CD4-positive, alpha-beta memory T cell (primary cell): ENCODE measurements around the gene DRC3. TPM values are rescaled to one million over a fixed set of nuclear protein-coding genes. Genes with fewer than 3 reads are reported as not detected.

Experiments used
- CTCF ChIA-PET: fragments of 350-600 bp; sonication (Branson Sonifier 250); formaldehyde crosslinking; loops from one replicate; lab custom pipeline; 2021; ENCODE audit warnings: inconsistent platforms; ENCODE audit not compliant: partially characterized antibody; lab: Charles Lee
- POLR2A ChIA-PET: fragments of 350-600 bp; sonication (Branson Sonifier 250); formaldehyde crosslinking; loops from one replicate; lab custom pipeline; 2021; ENCODE audit not compliant: partially characterized antibody; lab: Charles Lee
- DNase-seq, 5 donors: peaks; one replicate each; pipeline versions ENCODE4 v3.0.0 to v3.0.0-alpha.2; 2020 to 2022; ENCODE audit warnings: mixed read lengths in 1 of 5
- H3K27ac ChIP-seq: one replicate; pipeline ENCODE4 v1.7.0; 2013; ENCODE audit warnings: low read depth, low read length
- H3K27me3 ChIP-seq: 2 replicates; pipeline ENCODE4 v1.7.0; 2013; ENCODE audit warnings: mild to moderate bottlenecking, low read length, moderate library complexity; ENCODE audit not compliant: insufficient read depth
- H3K36me3 ChIP-seq: 2 replicates; pipeline ENCODE4 v1.7.0; 2013; ENCODE audit warnings: mild to moderate bottlenecking, low read length, moderate library complexity; ENCODE audit not compliant: insufficient read depth
- H3K4me1 ChIP-seq: 2 replicates; pipeline ENCODE4 v1.7.0; 2013; ENCODE audit warnings: mild to moderate bottlenecking, low read length, moderate library complexity; ENCODE audit not compliant: insufficient read depth
- H3K4me3 ChIP-seq, 2 donors: one replicate each; pipeline ENCODE4 v1.7.0; 2013; ENCODE audit warnings: low read length in 2 of 2, mild to moderate bottlenecking in 1 of 2
- H3K9me3 ChIP-seq, 2 donors: one replicate each; pipeline ENCODE4 v1.7.0; 2013; ENCODE audit warnings: low read length in 2 of 2, control low read depth in 1 of 2; ENCODE audit not compliant: control insufficient read depth in 1 of 2
- H3K27ac Mint-ChIP-seq, 7 donors: one replicate each; pipeline ENCODE4 v1.8.0; 2020 to 2021; ENCODE audit warnings: mixed read lengths in 7 of 7, mild to moderate bottlenecking in 6 of 7, inconsistent platforms in 3 of 7, moderate library complexity in 3 of 7
- H3K27me3 Mint-ChIP-seq, 2 donors: one replicate each; pipeline ENCODE4 v1.8.0; 2020 to 2021; ENCODE audit warnings: mixed read lengths in 2 of 2
- H3K36me3 Mint-ChIP-seq, 2 donors: one replicate each; pipeline ENCODE4 v1.8.0; 2020 to 2021; ENCODE audit warnings: mixed read lengths in 2 of 2, inconsistent platforms in 1 of 2, mild to moderate bottlenecking in 1 of 2
- H3K4me1 Mint-ChIP-seq, 4 donors: one replicate each; pipeline ENCODE4 v1.8.0; 2020 to 2021; ENCODE audit warnings: mixed read lengths in 4 of 4, mild to moderate bottlenecking in 1 of 4
- H3K4me3 Mint-ChIP-seq, 8 donors: one replicate each; pipeline ENCODE4 v1.8.0; 2020 to 2021; ENCODE audit warnings: mixed read lengths in 8 of 8, mild to moderate bottlenecking in 7 of 8, moderate library complexity in 6 of 8, inconsistent platforms in 3 of 8
- H3K9me3 Mint-ChIP-seq, 8 donors: one replicate each; pipeline ENCODE4 v1.8.0; 2020 to 2021; ENCODE audit warnings: mixed read lengths in 8 of 8, mild to moderate bottlenecking in 5 of 8, inconsistent platforms in 3 of 8, moderate library complexity in 1 of 8
- intact Hi-C: fragments of 100-400 bp; cut with micrococcal nuclease; formaldehyde crosslinking; loops from one replicate; pipeline ENCODE4 v1.15.1; 2023
- polyA plus RNA-seq, 2 donors: library from polyadenylated mRNA; unstranded; fragments of 300-500 nt; fragmentation: Illumina TruSeq; gene quantifications; one replicate each; pipeline ENCODE4 v1.2.3, GENCODE V29; 2021
- total RNA-seq, 2 experiments: library from RNA; stranded (reverse); gene quantifications; one replicate each; pipeline ENCODE4 v1.2.3, GENCODE V29; 2021

DRC3 gene
- total and polyA plus RNA-seq, 4 experiments from 2014 or later: 0.24 to 0.67 (median 0.64) TPM; not detected in 1

DNA sequence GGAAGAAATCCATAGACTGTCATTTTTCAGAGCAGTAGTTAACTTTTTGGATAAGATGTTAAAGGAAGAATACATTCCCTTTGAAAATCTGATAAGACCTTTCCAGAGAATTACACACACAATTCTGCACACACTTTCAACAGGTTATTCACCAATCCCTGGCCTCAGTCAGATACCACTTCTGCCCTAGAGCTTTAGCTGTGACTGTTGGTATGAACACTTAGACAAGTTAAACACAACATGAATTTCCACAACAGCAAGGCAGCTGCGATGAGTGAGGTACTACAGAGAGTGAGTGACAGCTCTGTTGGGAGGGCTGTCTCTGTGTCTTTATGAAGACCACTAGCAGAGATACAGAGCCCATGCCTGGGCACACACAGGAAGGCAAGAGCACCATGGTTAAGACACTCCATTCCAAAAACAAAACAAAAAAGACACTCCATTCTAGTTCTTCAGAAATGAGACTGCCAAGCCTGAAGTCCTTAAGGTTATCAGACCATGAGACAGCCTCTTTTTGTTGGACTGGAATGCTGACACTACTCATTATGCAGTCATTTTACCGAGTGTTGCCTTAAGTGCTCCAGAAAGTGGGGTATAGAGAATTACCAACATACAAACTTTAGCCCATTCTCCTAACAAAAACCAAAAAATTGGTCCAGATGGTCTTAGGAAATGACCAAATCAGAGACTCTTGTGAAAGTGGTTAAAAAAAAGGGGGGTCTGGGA lies 42.8 kb upstream of the DRC3 start:
- POLR2A ChIA-PET: no interaction called here
- peaks cover 7 to 25% (median 14%) of the 10 kb centered on the region in 4 donors for H3K4me1 Mint-ChIP-seq
- H3K27ac ChIP-seq: no peak overlapping the region
- H3K4me3 ChIP-seq: no peak overlapping the region
- H3K9me3 ChIP-seq: no peaks in the 10 kb centered on the region
- H3K27ac Mint-ChIP-seq: peak overlapping the region in 2 of 7 donors; percentile 58 to 64
- intact Hi-C loops: no loop called here
- H3K27me3 ChIP-seq: no peaks in the 10 kb centered on the region
- no peaks in the 10 kb centered on the region for H3K36me3 Mint-ChIP-seq
- H3K9me3 Mint-ChIP-seq: no peaks in the 10 kb centered on the region
- no peaks in the 10 kb centered on the region for H3K36me3 ChIP-seq
- H3K4me3 Mint-ChIP-seq: no peak overlapping the region
- no peak for DNase-seq
- H3K4me1 ChIP-seq: peaks cover 4% of the 10 kb centered on the region
- no peaks in the 10 kb centered on the region for H3K27me3 Mint-ChIP-seq
- CTCF ChIA-PET: interaction anchor here (2.9 kb wide), 1 partner anchor 11 kb away, joined by 10 read pairs; no protein-coding TSS in a partner anchor

DNA sequence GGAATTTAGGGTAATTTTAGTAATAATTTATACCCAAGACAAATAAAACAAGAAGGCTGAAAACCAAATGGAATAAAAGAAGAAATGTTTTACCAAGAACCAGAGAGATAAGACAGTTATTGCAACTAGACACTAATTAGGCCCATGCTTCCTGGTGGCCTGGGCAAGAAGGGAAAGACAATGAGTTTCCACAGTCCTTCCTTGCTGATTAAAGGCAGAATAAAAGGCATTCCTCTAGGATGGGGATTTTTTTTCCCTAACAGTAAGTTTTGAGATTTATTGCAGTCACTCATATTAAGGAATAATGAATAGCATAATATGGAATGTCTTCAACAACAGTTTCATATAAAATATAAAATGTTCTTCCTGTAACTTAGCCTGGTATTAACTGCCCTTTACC lies 42.0 kb upstream of the DRC3 start:
- ChIA-PET POLR2A (interaction anchor here (0.9 kb wide), 1 partner anchor 14 kb away, joined by 3 read pairs; no protein-coding TSS in a partner anchor), CTCF (interaction anchor here (0.9 kb wide), 1 partner anchor 100 kb away, joined by 3 read pairs; no protein-coding TSS in a partner anchor)
- no peak overlapping the region for H3K4me3 ChIP-seq
- Mint-ChIP-seq H3K4me3 (no peak overlapping the region), H3K9me3 (no peaks in the 10 kb centered on the region), H3K4me1 (peaks cover 16 to 33% (median 22%) of the 10 kb centered on the region in 4 donors), H3K27me3 (no peaks in the 10 kb centered on the region), H3K36me3 (no peaks in the 10 kb centered on the region), H3K27ac (peak overlapping the region in 3 of 7 donors; percentile 25 to 55 (median 48))
- H3K36me3 ChIP-seq: no peaks in the 10 kb centered on the region
- intact Hi-C loops: no loop called here
- no peak overlapping the region for H3K27ac ChIP-seq
- H3K9me3 ChIP-seq: no peaks in the 10 kb centered on the region
- no peak for DNase-seq
- peaks cover 13% of the 10 kb centered on the region for H3K4me1 ChIP-seq
- no peaks in the 10 kb centered on the region for H3K27me3 ChIP-seq

DNA sequence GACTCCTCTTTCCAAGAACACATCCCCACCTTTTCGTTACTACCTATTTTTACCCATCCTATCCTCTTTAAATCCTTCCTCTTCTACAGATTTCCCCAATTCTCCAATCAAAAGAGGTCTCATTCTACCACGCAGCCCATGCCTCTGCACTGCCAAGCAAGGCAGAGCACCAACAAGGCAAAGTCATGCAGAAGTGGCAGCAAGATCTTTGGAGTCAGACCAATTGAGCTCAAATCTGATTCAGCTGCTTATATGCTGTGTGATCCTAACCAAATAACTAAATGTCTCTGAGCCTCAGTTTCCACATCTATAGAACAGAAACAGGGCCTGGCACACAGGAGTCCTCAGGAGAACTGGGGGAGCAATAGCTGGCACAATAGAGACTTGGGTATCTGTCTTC lies 41.5 kb upstream of the DRC3 start:
- intact Hi-C loops: no loop called here

DNA sequence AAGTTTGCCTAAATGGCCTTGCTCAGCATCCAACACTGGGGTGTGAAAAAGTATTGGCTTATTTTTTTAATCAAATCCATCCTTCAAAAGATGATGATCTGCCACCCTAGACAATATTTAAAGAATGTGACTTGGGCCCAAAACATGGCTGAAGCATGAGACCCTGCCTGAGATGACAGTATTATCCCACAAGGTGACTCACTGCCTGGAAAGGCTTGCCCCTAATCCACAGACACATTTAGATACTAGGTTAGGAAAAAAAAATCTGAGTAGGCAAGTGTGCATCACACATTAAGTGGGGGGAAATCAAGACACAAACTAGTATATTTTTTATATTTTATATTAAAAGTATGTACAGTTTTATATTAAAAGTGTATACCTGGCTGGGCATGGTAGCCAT lies 38.9 kb upstream of the DRC3 start:
- no peak overlapping the region for H3K4me3 ChIP-seq
- no peaks in the 10 kb centered on the region for H3K36me3 ChIP-seq
- ChIA-PET POLR2A (no interaction called here), CTCF (no interaction called here)
- Mint-ChIP-seq H3K4me1 (peaks cover 26 to 54% (median 36%) of the 10 kb centered on the region in 4 donors), H3K27ac (no peak overlapping the region), H3K27me3 (no peaks in the 10 kb centered on the region), H3K4me3 (no peak overlapping the region), H3K36me3 (no peaks in the 10 kb centered on the region), H3K9me3 (no peaks in the 10 kb centered on the region)
- no peaks in the 10 kb centered on the region for H3K27me3 ChIP-seq
- no peaks in the 10 kb centered on the region for H3K9me3 ChIP-seq
- H3K27ac ChIP-seq: no peak overlapping the region
- intact Hi-C loops: no loop called here
- peaks cover 24% of the 10 kb centered on the region for H3K4me1 ChIP-seq
- DNase-seq: no peak

More for the DNA sequence above, 41.5 kb upstream of the DRC3 start:
- peaks cover 21 to 38% (median 27%) of the 10 kb centered on the region in 4 donors for H3K4me1 Mint-ChIP-seq
- no peak overlapping the region for H3K4me3 Mint-ChIP-seq
- H3K27ac Mint-ChIP-seq: peak overlapping the region in 4 of 7 donors; percentile 25 to 72 (median 52)
- Histone ChIP-seq H3K9me3 (no peaks in the 10 kb centered on the region), H3K4me3 (no peak overlapping the region), H3K4me1 (peaks cover 18% of the 10 kb centered on the region), H3K27me3 (no peaks in the 10 kb centered on the region), H3K27ac (no peak overlapping the region), H3K36me3 (no peaks in the 10 kb centered on the region)
- ChIA-PET POLR2A (interaction anchor here (0.9 kb wide), 1 partner anchor 14 kb away, joined by 3 read pairs; no protein-coding TSS in a partner anchor), CTCF (interaction anchor here (0.9 to 1.2 kb wide), 2 partner anchors 12 to 99 kb away, joined by 3 to 5 read pairs; no protein-coding TSS in a partner anchor)
- DNase-seq: no peak
- no peaks in the 10 kb centered on the region for H3K9me3 Mint-ChIP-seq
- no peaks in the 10 kb centered on the region for H3K36me3 Mint-ChIP-seq
- no peaks in the 10 kb centered on the region for H3K27me3 Mint-ChIP-seq

DNA sequence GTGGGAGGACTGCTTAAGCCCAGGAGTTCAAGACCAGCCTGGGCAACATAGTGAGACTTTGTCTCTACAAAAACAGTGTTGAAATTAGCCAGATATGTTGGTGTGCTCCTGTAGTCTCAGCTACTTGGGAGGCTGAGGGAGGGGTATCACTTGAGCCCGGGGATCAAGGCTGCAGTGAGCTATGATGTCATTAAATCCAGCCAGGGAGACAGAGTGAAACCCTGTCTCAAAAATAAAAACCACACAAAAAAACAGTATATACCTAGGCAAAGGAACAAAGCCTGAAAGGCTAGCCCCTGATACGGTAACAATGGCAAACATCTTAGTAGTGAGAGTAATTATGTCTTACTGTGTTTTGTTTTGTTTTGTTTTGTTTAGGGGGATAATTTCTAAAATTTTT lies 38.4 kb upstream of the DRC3 start:
- ChIA-PET CTCF (interaction anchor here (1.0 kb wide), 1 partner anchor 15 kb away, joined by 3 read pairs; no protein-coding TSS in a partner anchor), POLR2A (no interaction called here)

DNA sequence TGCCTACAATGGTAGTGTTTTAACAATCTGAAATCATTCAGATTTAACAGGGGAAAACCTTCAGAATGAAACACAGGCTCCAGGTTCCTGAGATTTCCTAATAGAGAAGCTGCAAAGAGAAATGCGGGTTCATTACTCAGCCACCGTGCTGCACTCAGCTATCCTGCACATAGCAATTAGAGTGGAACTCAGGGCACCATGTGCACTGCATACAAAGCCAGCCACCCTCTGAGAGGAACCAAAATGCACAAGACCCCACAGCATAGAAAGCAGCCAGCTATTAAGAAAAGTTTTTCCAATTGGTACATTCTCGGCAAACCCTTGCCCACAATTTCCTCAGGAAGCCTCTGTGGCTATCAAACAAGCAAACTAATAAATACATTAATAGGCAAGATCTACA lies 37.9 kb upstream of the DRC3 start:
- Mint-ChIP-seq H3K4me3 (peak overlapping the region in 3 of 8 donors; percentile 0 to 22 (median 1)), H3K4me1 (peaks cover 23 to 52% (median 35%) of the 10 kb centered on the region in 4 donors), H3K27me3 (no peaks in the 10 kb centered on the region), H3K27ac (peak overlapping the region in 1 of 7 donors; percentile 19), H3K9me3 (no peaks in the 10 kb centered on the region), H3K36me3 (no peaks in the 10 kb centered on the region)
- Histone ChIP-seq H3K27me3 (no peaks in the 10 kb centered on the region), H3K4me3 (no peak overlapping the region), H3K36me3 (no peaks in the 10 kb centered on the region), H3K27ac (no peak overlapping the region), H3K4me1 (peaks cover 24% of the 10 kb centered on the region), H3K9me3 (no peaks in the 10 kb centered on the region)
- intact Hi-C loops: no loop called here
- no peak for DNase-seq
- CTCF ChIA-PET: interaction anchor here (1.0 kb wide), 1 partner anchor 15 kb away, joined by 3 read pairs; no protein-coding TSS in a partner anchor
- POLR2A ChIA-PET: interaction anchor here (1.3 kb wide), 1 partner anchor 25 kb away, joined by 3 read pairs; no protein-coding TSS in a partner anchor

More for the DNA sequence above, 38.4 kb upstream of the DRC3 start:
- H3K27ac Mint-ChIP-seq: no peak overlapping the region
- Histone ChIP-seq H3K4me3 (no peak overlapping the region), H3K4me1 (peaks cover 24% of the 10 kb centered on the region), H3K36me3 (no peaks in the 10 kb centered on the region), H3K27me3 (no peaks in the 10 kb centered on the region), H3K9me3 (no peaks in the 10 kb centered on the region), H3K27ac (no peak overlapping the region)
- intact Hi-C loops: no loop called here
- H3K9me3 Mint-ChIP-seq: no peaks in the 10 kb centered on the region
- H3K27me3 Mint-ChIP-seq: no peaks in the 10 kb centered on the region
- H3K4me3 Mint-ChIP-seq: no peak overlapping the region
- H3K36me3 Mint-ChIP-seq: no peaks in the 10 kb centered on the region
- DNase-seq: no peak
- H3K4me1 Mint-ChIP-seq: peaks cover 26 to 54% (median 36%) of the 10 kb centered on the region in 4 donors
